Adrenal gland (tissue), 12 donors: Measurements from ENCODE around the gene SLIT3. TPM values are rescaled to one million over a fixed set of nuclear protein-coding genes. Genes with fewer than 3 reads are reported as not detected.

ENCODE experiments used
- DNase-seq, 7 donors: peaks; one replicate each; pipeline ENCODE4 v3.0.0-alpha.2; 2019 to 2020
- H3K27ac ChIP-seq, 5 donors: fragments of 200-600 bp; sonication (generic) in 4 of 5; 1 replicate in 3 of 5; 2 replicates in 2 of 5; pipeline versions ENCODE4 v1.5.1 to v1.8.0; 2016 to 2020; ENCODE audit warnings: mild to moderate bottlenecking in 1 of 5
- H3K27me3 ChIP-seq: fragments of 200-600 bp; 2 replicates; pipeline ENCODE4 v1.8.0; 2021
- H3K36me3 ChIP-seq, 2 donors: fragments of 200-600 bp; replicated peaks in 1 of 2; 1 replicate in 1 of 2; 2 replicates in 1 of 2; pipeline versions ENCODE4 v1.5.1 to v1.8.0; 2018 to 2022
- H3K4me1 ChIP-seq, 2 donors: fragments of 200-600 bp; replicated peaks in 1 of 2; 1 replicate in 1 of 2; 2 replicates in 1 of 2; pipeline versions ENCODE4 v1.5.1 to v1.8.0; 2018 to 2021
- H3K4me3 ChIP-seq, 4 donors: fragments of 200-600 bp; sonication (generic) in 3 of 4; one replicate each; pipeline ENCODE4 v1.5.1; 2016 to 2018
- H3K9me3 ChIP-seq, 3 donors: fragments of 200-600 bp; sonication (generic) in 1 of 3; replicated peaks in 1 of 3; 1 replicate in 2 of 3; 2 replicates in 1 of 3; pipeline versions ENCODE4 v1.5.1 to v1.8.0; 2016 to 2021
- CTCF ChIP-seq, 6 experiments: fragments of 450-650 bp in 4 of 6; fragments of 200-600 bp in 2 of 6; sonication (generic) in 1 of 6; IDR thresholded peaks; 1 replicate in 5 of 6; 2 replicates in 1 of 6; pipeline versions ENCODE4 v1.5.1 to v1.8.0; 2016 to 2021; ENCODE audit warnings: antibody characterized with exemption in 6 of 6, mild to moderate bottlenecking in 2 of 6, moderate library complexity in 1 of 6
- POLR2A ChIP-seq, 2 donors: fragments of 450-650 bp; IDR thresholded peaks; one replicate each; pipeline ENCODE4 v1.6.1; 2017; ENCODE audit warnings: antibody characterized with exemption in 2 of 2, mild to moderate bottlenecking in 2 of 2, moderate library complexity in 1 of 2
- WGBS, 4 donors: extraction: QIAGEN DNeasy Blood & Tissue Kit in 2 of 4; methylation state at CpG; one replicate each; pipeline versions ENCODE4 v1.1.5 to v1.1.7; 2013 to 2017; 5-methylcytosine and 5-hydroxymethylcytosine counted together
- intact Hi-C, 2 donors: fragments of 100-400 bp; cut with DNase I; formaldehyde crosslinking; loops; one replicate each; pipeline versions ENCODE4 v1.14.1 to v1.15.0; 2022 to 2023
- polyA plus RNA-seq, 3 donors: library from polyadenylated mRNA; stranded (reverse); fragments of 200-250 nt in 2 of 3; fragments of 350-450 nt in 1 of 3; fragmentation: Illumina TruSeq in 1 of 3; extraction: RNeasy Lipid Tissue Mini Kit (QIAGEN cat#74804) in 1 of 3; gene quantifications; one replicate each; pipeline ENCODE4 v1.2.3, GENCODE V29; 2013 to 2014
- total RNA-seq, 9 donors: library from RNA; depleted of rRNA in 4 of 9; stranded (reverse); fragments of >200 nt in 4 of 9; fragments of 120-200 nt in 1 of 9; fragmentation: NEBNext Ultra II Directional in 1 of 9; extraction: Animal tissue kit (Norgen Biotek cat#: 25700) in 1 of 9; gene quantifications; one replicate each; pipeline versions ENCODE4 v1.1.0 to v1.2.4, GENCODE V29; 2013 to 2023
- donor health status: healthy with polysubstance abuse.
- donor health status: Bipolar disorder and iron deficiency.
- donor health status: DM: yes; HTN: yes; CAD: no.
- donor health status: DM: no; HTN: no; CAD: no.
- donor health status: DM: no; HTN: no; CAD: no.
- donor health status: DM: yes; HTN: yes; CAD: no.

Gene SLIT3
- total and polyA plus RNA-seq, 12 donors: 10.0 to 94.1 (median 32.8) TPM

GRCh38 chr5:169012450-169012849, 288.5 kb downstream of the SLIT3 start:
- intact Hi-C loops: no loop called here
- Histone ChIP-seq H3K9me3 (no peaks in the 10 kb centered on the region), H3K27me3 (no peaks in the 10 kb centered on the region), H3K27ac (no peak overlapping the region), H3K4me1 (peaks cover 0 to 10% of the 10 kb centered on the region in 2 donors), H3K36me3 (no peaks in the 10 kb centered on the region), H3K4me3 (no peak overlapping the region)
- no peak for TF ChIP-seq CTCF (IDR thresholded peaks at IDR 0.05)
- TF ChIP-seq POLR2A (IDR thresholded peaks at IDR 0.05): no peak
- WGBS, 4 donors: 44 to 66% (median 51%) methylated on average over 4 of the region's 4 CpGs
- DNase-seq: no peak

- intact Hi-C loops: no loop called here
- 50 to 65% (median 51%) methylated on average over 4 to 5 of the region's 5 CpGs for WGBS, 4 donors
- no peak for TF ChIP-seq POLR2A (IDR thresholded peaks at IDR 0.05)
- TF ChIP-seq CTCF (IDR thresholded peaks at IDR 0.05): no peak
These were observed 289.5 kb downstream of the SLIT3 start for GRCh38 chr5:169011451-169011850.

GRCh38 chr5:169011009-169011408, 289.9 kb downstream of the SLIT3 start:
- Histone ChIP-seq H3K4me3 (no peak overlapping the region), H3K36me3 (no peaks in the 10 kb centered on the region), H3K4me1 (peaks cover 0 to 10% of the 10 kb centered on the region in 2 donors), H3K27ac (no peak overlapping the region), H3K27me3 (no peaks in the 10 kb centered on the region), H3K9me3 (no peaks in the 10 kb centered on the region)
- intact Hi-C loops: no loop called here
- TF ChIP-seq CTCF (IDR thresholded peaks at IDR 0.05) (no peak), POLR2A (IDR thresholded peaks at IDR 0.05) (no peak)
- 74 to 91% (median 83%) methylated on average over 4 of the region's 4 CpGs for WGBS, 4 donors
- no peak for DNase-seq

More at GRCh38 chr5:169011451-169011850, 289.5 kb downstream of the SLIT3 start:
- H3K4me3 ChIP-seq: no peak overlapping the region
- no peaks in the 10 kb centered on the region for H3K27me3 ChIP-seq
- H3K27ac ChIP-seq: no peak overlapping the region
- DNase-seq: no peak
- peaks cover 0 to 10% of the 10 kb centered on the region in 2 donors for H3K4me1 ChIP-seq
- no peaks in the 10 kb centered on the region for H3K9me3 ChIP-seq
- no peaks in the 10 kb centered on the region for H3K36me3 ChIP-seq

- TF ChIP-seq POLR2A (IDR thresholded peaks at IDR 0.05): no peak
- no peak for TF ChIP-seq CTCF (IDR thresholded peaks at IDR 0.05)
- Histone ChIP-seq H3K9me3 (no peaks in the 10 kb centered on the region), H3K4me3 (no peak overlapping the region), H3K27ac (peak overlapping the region in 2 of 5 donors; percentile 6 to 22), H3K36me3 (no peaks in the 10 kb centered on the region), H3K4me1 (peaks cover 0 to 19% of the 10 kb centered on the region in 2 donors), H3K27me3 (no peaks in the 10 kb centered on the region)
- peak in 5 of 7 donors; percentile 50 to 83 (median 54) for DNase-seq
- intact Hi-C loops: no loop called here
- 40 to 68% (median 61%) methylated on average over 5 of the region's 5 CpGs for WGBS, 4 donors
These were observed 291.8 kb downstream of the SLIT3 start for GRCh38 chr5:169009123-169009522.
